GM18858 (cell line): ENCODE measurements around the gene RTF1.

Experiments
- ATAC-seq: cut with Tn5 transposase; IDR thresholded peaks from one replicate; pipeline ENCODE4 v1.9.1; 2021; ENCODE audit not compliant: unreplicated experiment

The RTF1 gene

DNA sequence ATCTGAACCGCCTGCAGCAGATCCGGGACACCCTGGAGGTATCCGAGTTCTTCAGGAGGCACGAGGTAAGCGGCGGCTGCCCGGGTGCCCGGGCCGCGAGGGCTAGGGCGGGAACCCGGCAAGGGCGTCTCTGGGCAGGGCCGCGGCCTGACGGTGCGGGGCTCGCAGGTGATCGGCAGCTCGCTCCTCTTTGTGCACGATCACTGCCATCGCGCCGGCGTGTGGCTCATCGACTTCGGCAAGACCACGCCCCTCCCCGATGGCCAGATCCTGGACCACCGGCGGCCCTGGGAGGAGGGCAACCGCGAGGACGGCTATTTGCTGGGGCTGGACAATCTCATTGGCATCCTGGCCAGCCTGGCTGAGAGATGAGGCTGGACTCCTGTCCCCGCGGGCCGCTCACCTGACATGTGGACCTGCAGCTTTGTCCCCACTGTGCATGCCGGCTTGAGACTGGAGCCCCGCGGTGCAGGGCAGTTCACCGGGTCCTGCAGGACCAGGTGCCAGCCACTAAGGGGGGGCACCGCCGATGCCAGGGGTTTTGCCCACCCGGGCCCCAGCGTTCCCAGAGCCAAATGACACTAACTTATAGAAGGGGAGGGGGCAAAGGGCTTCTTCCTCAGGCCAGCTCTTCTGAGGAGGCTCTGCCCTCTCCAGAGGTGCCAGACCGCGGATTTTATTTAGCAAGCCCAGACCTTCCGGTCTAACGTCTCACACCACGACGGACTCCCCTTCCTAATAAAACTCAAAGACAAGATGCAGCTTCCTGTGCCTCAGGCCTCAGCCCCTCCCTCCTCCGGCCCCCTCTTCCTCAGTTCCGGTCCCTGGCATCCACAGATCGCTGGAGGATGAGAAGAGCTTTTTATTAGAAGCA, 86.1 kb downstream of the RTF1 start:
- ATAC-seq, result no peak

DNA sequence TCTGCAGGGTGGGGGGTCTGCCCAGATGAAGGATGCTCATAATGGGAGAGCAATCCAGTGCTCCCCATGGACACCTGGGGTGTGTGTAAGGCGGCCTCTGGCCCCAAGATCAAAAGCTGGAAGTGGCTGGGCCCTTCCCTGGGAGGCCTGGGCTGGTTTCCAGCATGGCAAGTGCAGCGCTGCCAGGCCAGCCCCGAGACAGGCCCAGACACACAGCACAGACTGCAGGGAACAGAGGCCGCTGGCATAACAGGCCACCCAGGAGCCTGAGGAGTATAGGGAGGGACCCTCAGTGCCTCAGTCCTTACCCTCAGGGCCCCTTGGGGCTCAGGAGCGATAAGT, 86.7 kb downstream of the RTF1 start:
- no peak for ATAC-seq

GRCh38 chr15:41504751-41505492, 88.0 kb downstream of the RTF1 start:
- ATAC-seq, result no peak

- ATAC-seq, result no peak
These were observed 88.9 kb downstream of the RTF1 start for GRCh38 chr15:41505776-41506175.

GRCh38 chr15:41506796-41507341, 90.0 kb downstream of the RTF1 start:
- no peak for ATAC-seq

- no peak for ATAC-seq
These were observed 91.0 kb downstream of the RTF1 start for GRCh38 chr15:41507820-41508290.

DNA sequence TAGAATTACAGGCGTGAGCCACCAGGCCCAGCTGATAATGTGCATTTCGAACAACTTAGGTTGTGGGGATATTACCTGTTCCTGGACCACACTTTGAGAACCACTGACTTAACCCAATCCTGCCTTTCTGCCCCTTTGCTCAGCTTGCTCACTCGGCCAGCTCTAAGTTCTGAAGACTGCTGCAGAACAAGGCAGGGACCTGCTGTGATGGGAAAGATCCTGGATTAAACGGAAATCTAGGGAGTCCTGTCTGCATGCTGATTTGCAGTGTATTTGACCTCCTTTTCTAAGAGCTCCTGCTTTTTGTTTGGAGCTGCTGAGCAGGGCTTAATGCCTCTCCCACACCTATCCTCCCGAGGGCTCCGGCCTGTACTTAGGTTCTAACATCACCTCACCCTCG, 93.8 kb downstream of the RTF1 start:
- ATAC-seq, result no peak

DNA sequence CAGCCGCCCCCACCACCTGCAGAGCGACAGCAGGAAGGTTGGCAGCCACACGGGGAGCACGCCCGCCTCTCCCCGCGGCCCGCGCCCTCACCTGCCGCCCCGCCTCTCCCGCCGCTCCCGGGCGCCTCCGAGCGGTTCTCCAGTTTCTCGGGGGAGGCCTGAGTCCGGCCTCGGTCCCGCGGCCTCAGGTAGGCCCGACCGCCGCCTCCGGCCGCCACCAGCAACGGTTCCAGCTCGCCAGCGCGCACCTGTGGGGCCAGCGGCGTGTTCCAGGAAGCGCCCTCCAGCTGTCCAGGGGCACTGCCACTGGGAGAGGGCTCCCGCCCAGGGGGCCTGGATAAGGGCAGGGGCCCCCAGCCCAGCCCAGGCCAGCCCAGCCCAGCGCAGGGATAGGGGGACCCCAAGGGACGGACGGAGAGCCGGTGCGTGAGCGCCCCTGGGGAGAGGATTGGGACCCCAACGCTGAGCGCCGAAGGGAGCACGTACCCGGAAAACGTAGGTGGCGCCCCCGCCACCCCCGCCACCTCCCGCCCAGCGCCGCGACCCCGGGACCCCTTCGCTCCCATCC, 94.5 kb downstream of the RTF1 start:
- no peak for ATAC-seq

GRCh38 chr15:41511899-41512369, 95.0 kb downstream of the RTF1 start:
- ATAC-seq, result no peak

- ATAC-seq, result no peak
These were observed 95.6 kb downstream of the RTF1 start for GRCh38 chr15:41512512-41512939.

GRCh38 chr15:41512940-41513505, 96.1 kb downstream of the RTF1 start:
- no peak for ATAC-seq

DNA sequence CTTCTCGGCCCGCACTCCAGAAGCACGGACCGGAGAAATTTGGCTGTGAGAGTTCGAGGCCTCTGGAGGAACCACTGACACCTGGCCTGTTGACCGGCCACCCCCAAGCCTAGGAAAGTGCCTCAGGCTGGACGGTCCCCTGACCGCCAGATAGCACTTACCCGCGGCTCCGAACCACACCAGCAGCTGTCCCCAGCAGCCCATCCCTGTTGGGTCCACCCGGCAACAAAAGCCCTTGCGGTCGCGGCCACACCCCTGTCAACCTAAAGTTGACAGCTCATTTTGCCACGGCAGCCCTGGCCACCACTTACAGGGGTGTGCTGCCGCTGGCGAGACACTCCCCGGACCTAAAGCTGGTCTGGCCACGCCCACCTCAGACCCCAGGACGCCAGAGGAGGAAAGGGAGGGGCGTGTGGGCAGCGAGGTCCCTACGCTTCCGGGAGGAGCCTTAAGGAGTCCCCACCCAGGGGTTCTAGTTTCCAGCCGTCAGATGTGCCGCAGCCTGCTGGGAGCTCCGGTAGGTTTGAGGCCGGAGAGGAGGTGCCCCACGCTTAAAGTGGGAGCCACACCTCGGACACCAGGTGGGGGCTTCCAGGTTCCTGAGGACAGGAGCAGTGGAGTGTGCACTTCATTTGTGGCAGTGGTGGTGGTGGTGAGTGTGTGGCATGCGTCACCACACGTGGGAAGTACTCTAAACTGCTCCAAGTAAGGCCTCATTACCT, 96.8 kb downstream of the RTF1 start, which contains the start of gene LTK:
Gene LTK, minus strand, starts transcription at position 322 of the 722 bp plus-strand sequence. Its CDS starts 118 bp downstream, at position 204.
- no peak for ATAC-seq

DNA sequence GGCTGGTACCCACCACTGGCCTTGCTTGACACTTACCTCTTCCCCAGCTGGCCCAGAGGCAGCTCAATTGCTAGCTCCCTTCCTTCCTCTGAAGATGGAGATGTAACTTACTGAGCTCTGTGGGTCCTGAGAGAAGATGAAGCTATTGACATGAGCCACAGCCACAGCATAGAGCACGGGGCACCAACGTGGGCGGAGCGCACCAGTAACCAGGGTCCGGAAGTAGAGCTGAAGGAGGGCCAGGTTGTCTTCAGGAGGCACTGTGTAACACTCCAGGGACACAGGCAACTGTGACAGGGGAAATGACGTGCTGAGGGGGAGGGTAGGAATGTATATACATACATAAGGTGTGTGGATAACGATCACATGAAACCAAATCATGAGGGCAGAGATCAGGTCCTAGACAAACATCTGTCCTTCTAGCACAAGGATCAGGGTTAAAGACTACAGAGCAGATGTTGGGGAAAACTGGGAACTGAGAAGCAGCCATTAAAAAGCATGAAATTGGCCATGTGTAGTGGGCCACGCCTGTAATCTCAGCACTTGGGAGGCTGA, 101.1 kb downstream of the RTF1 start:
- ATAC-seq, result no peak

DNA sequence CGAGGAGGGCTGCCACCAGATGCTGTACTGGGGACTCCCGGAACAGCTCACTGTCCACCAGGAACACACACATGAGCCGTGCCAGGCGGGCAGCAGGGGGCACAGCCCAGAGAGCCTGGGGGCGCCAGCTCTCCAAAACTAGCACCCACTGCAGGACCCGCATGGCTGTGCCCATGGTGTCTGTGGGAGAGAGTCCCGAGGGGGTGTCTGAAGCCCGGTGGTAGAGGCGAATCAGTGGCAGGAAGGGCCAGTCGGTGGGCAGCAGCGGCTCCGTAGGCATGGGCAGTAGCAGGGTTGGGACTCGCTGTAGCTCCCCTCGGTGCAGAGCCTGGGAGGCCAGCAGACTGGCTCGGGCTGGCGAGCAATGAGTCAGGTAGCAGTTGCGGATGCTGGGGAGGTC, 103.7 kb downstream of the RTF1 start:
- ATAC-seq, result no peak

DNA sequence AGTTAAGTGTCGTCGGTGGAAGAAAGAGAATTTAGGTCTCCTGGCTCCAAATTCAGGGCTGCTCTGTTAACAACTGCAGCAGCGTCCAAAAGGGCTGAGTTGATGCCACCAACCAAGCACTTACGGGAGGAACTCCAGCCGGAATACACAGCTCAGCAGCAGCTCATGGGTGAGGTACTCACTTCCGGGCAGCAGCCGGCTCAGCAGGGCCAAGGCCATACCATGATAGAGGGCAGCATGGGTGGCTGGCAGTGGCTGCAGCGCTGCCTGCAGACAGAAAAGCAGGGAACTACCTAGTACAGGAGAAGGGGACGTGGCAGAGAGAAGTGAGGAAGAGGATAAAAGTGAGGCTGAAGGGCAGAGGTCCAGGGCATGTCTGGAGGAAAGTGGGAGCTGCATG, 104.7 kb downstream of the RTF1 start:
- ATAC-seq, result no peak

- ATAC-seq, result no peak
These were observed 106.2 kb downstream of the RTF1 start for GRCh38 chr15:41523097-41523496.

DNA sequence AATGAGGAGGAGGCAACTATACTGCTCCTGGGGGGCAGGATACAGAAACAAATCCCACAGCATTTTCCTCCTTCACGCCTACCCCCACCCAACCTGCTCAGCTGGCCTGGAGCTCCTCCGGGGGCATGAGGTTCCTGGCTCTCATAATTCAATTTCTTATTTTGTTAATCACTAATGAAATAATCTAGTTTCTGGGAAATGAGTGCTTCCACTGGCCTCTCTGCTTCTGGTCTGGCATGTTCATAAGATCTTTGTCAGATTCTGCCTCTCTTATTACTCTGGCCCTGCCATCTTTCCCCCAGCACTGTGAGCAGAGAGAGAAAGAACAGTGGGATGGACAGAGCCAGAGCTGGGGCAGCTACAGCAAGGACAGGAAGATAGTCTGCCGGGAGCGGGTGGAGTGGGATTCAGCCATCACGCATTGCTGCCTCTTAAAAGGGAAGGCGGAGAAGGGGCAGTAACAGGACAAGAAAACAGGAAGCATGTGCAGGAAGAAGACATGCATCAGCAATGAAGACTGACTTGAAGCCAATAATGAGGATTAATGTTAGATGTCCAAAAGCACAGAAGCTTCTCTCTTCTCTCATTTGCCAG, 113.6 kb downstream of the RTF1 start:
- no peak for ATAC-seq
